ENCODE results near the gene KLHL13. TPM values are rescaled to one million over a fixed set of nuclear protein-coding genes. Genes with fewer than 3 reads are reported as not detected.

Gene KLHL13
- total and polyA plus RNA-seq, 2 experiments from 2014 or later, result 18.5 to 44.9 TPM

GRCh38 chrX:118074196-118074595 lies 42.4 kb downstream of the KLHL13 start:
- no peak overlapping the region for H3K4me2 ChIP-seq
- no peak for DNase-seq (ENCODE audit: low spot score)
- no peak overlapping the region for H2AFZ ChIP-seq
- H3K27ac ChIP-seq, result peak overlapping the region; percentile 49
- H3K9me2 ChIP-seq (replicated peaks; ENCODE audit: insufficient read depth), result no peaks in the 10 kb centered on the region
- no peaks in the 10 kb centered on the region for H3K79me2 ChIP-seq
- H3K27me3 ChIP-seq, result no peaks in the 10 kb centered on the region
- WGBS (ENCODE audit: low lambda C conversion rate, missing lambda C conversion rate), result 38% methylated on average over 1 of the region's 1 CpG
- peaks cover 8% of the 10 kb centered on the region for H3K4me1 ChIP-seq (ENCODE audit: insufficient read depth)
- no peaks in the 10 kb centered on the region for H3K36me3 ChIP-seq (replicated peaks; ENCODE audit: insufficient read depth, low read depth)
- H4K20me1 ChIP-seq (ENCODE audit: insufficient read depth, poor library complexity, severe bottlenecking), result no peaks in the 10 kb centered on the region
- H3K4me3 ChIP-seq, result no peak overlapping the region
- no peaks in the 10 kb centered on the region for H3K9me3 ChIP-seq (ENCODE audit: low read depth)
- no peak for TF ChIP-seq EZH2phosphoT487 (IDR thresholded peaks at IDR 0.05; ENCODE audit: low read depth, severe bottlenecking, unreplicated experiment)
- TF ChIP-seq CTCF (IDR thresholded peaks at IDR 0.05; ENCODE audit: poor library complexity), result no peak
- no peak for TF ChIP-seq EZH2 (IDR thresholded peaks at IDR 0.05; ENCODE audit: borderline replicate concordance)

GRCh38 chrX:118066867-118067515 lies 49.6 kb downstream of the KLHL13 start:
- H3K9me2 ChIP-seq (replicated peaks; ENCODE audit: insufficient read depth), result no peaks in the 10 kb centered on the region
- no peaks in the 10 kb centered on the region for H3K36me3 ChIP-seq (replicated peaks; ENCODE audit: insufficient read depth, low read depth)
- WGBS (ENCODE audit: low lambda C conversion rate, missing lambda C conversion rate), result 66% methylated on average over 2 of the region's 2 CpGs
- no peak for DNase-seq (ENCODE audit: low spot score)
- H3K27me3 ChIP-seq, result no peaks in the 10 kb centered on the region
- H4K20me1 ChIP-seq (ENCODE audit: insufficient read depth, poor library complexity, severe bottlenecking), result no peaks in the 10 kb centered on the region
- no peaks in the 10 kb centered on the region for H3K79me2 ChIP-seq
- no peak overlapping the region for H3K4me3 ChIP-seq
- H3K9me3 ChIP-seq (ENCODE audit: low read depth), result no peaks in the 10 kb centered on the region
- TF ChIP-seq CTCF (IDR thresholded peaks at IDR 0.05; ENCODE audit: poor library complexity), result no peak
- TF ChIP-seq EZH2 (IDR thresholded peaks at IDR 0.05; ENCODE audit: borderline replicate concordance), result no peak
- no peak for TF ChIP-seq EZH2phosphoT487 (IDR thresholded peaks at IDR 0.05; ENCODE audit: low read depth, severe bottlenecking, unreplicated experiment)
- H3K4me2 ChIP-seq, result no peak overlapping the region
- H2AFZ ChIP-seq, result no peak overlapping the region
- H3K4me1 ChIP-seq (ENCODE audit: insufficient read depth), result no peaks in the 10 kb centered on the region
- H3K27ac ChIP-seq, result no peak overlapping the region

GRCh38 chrX:118062817-118063615 lies 53.6 kb downstream of the KLHL13 start:
- Histone ChIP-seq H2AFZ (no peak overlapping the region), H3K4me1 (ENCODE audit: insufficient read depth) (no peaks in the 10 kb centered on the region), H3K79me2 (no peaks in the 10 kb centered on the region), H3K36me3 (replicated peaks; ENCODE audit: insufficient read depth, low read depth) (no peaks in the 10 kb centered on the region), H3K27me3 (no peaks in the 10 kb centered on the region), H3K4me3 (no peak overlapping the region), H3K9me3 (ENCODE audit: low read depth) (no peaks in the 10 kb centered on the region), H4K20me1 (ENCODE audit: insufficient read depth, poor library complexity, severe bottlenecking) (no peaks in the 10 kb centered on the region), H3K27ac (no peak overlapping the region), H3K9me2 (replicated peaks; ENCODE audit: insufficient read depth) (no peaks in the 10 kb centered on the region), H3K4me2 (no peak overlapping the region)
- no peak for TF ChIP-seq CTCF (IDR thresholded peaks at IDR 0.05; ENCODE audit: poor library complexity)
- no peak for TF ChIP-seq EZH2phosphoT487 (IDR thresholded peaks at IDR 0.05; ENCODE audit: low read depth, severe bottlenecking, unreplicated experiment)
- no peak for TF ChIP-seq EZH2 (IDR thresholded peaks at IDR 0.05; ENCODE audit: borderline replicate concordance)
- WGBS (ENCODE audit: low lambda C conversion rate, missing lambda C conversion rate), result 76% methylated on average over 3 of the region's 3 CpGs
- no peak for DNase-seq (ENCODE audit: low spot score)
